Left lung (tissue), 10 donors: ENCODE data around the gene ATRAID. TPM values are rescaled to one million over a fixed set of nuclear protein-coding genes. Genes with fewer than 3 reads are reported as not detected.

Experiments used
- ATAC-seq: fragments of 200-7000 bp; cut with Tn5 transposase; one replicate; pipeline ENCODE4 v1.9.1; 2020; ENCODE audit warnings: moderate library complexity
- DNase-seq, 4 donors: peaks; one replicate each; pipeline ENCODE4 v3.0.0-alpha.2; 2013 to 2020
- H3K27ac ChIP-seq, 2 donors: fragments of 200-600 bp; sonication (generic) in 1 of 2; one replicate each; pipeline versions ENCODE4 v1.5.0 to v1.8.0; 2020 to 2021
- H3K27me3 ChIP-seq, 2 donors: fragments of 200-600 bp; sonication (generic) in 1 of 2; one replicate each; pipeline versions ENCODE4 v1.5.0 to v1.8.0; 2020 to 2021
- H3K36me3 ChIP-seq, 2 donors: fragments of 200-600 bp; sonication (generic) in 1 of 2; one replicate each; pipeline versions ENCODE4 v1.5.0 to v1.8.0; 2020 to 2021
- H3K4me1 ChIP-seq, 2 donors: fragments of 200-600 bp; one replicate each; pipeline ENCODE4 v1.8.0; 2021
- H3K4me3 ChIP-seq, 2 donors: fragments of 200-600 bp; sonication (generic) in 1 of 2; one replicate each; pipeline versions ENCODE4 v1.5.0 to v1.8.0; 2020 to 2021; ENCODE audit warnings: mild to moderate bottlenecking in 1 of 2
- H3K9me3 ChIP-seq, 2 donors: fragments of 200-600 bp; sonication (generic) in 1 of 2; one replicate each; pipeline versions ENCODE4 v1.5.0 to v1.8.0; 2020 to 2021
- CTCF ChIP-seq, 2 donors: fragments of 200-600 bp; sonication (generic) in 1 of 2; IDR thresholded peaks; one replicate each; pipeline versions ENCODE4 v1.5.0 to v1.8.0; 2021; ENCODE audit warnings: antibody characterized with exemption in 2 of 2
- intact Hi-C, 2 donors: fragments of 100-400 bp; cut with DNase I; formaldehyde crosslinking; loops; one replicate each; pipeline versions ENCODE4 v1.11.2 to v1.14.2; 2022
- polyA plus RNA-seq, 6 donors: library from polyadenylated mRNA; unstranded; fragments of 120-200 nt; gene quantifications; one replicate each; pipeline ENCODE4 v1.2.1, GENCODE V29; 2013; ENCODE audit not compliant: insufficient read length in 6 of 6
- total RNA-seq, 2 donors: library from RNA; stranded (reverse); fragmentation: NEBNext Ultra II Directional; extraction: Animal tissue kit (Norgen Biotek cat#: 25700); gene quantifications; one replicate each; pipeline ENCODE4 v1.2.1, GENCODE V29; 2021
- donor health status: DM: no; HTN: yes; CAD: no.
- donor health status: DM: no; HTN: no; CAD: no.

The ATRAID gene
- total and polyA plus RNA-seq, 8 donors, result 87.5 to 141 (median 129) TPM

GRCh38 chr2:27264753-27265535 is 53.1 kb downstream of the ATRAID start:
- DNase-seq, result peak in 3 of 4 donors; percentile 68 to 89 (median 77)

GRCh38 chr2:27265536-27265870 is 53.7 kb downstream of the ATRAID start:
- intact Hi-C loops, result no loop called here
- DNase-seq, result no peak
- Histone ChIP-seq H3K4me3 (no peak overlapping the region), H3K36me3 (no peaks in the 10 kb centered on the region), H3K27me3 (peaks cover 51 to 88% of the 10 kb centered on the region in 2 donors), H3K4me1 (peaks cover 17 to 36% of the 10 kb centered on the region in 2 donors), H3K9me3 (no peaks in the 10 kb centered on the region), H3K27ac (no peak overlapping the region)
- no peak for ATAC-seq
- no peak for TF ChIP-seq CTCF (IDR thresholded peaks at IDR 0.05)

More at GRCh38 chr2:27264753-27265535, 53.1 kb downstream of the ATRAID start:
- intact Hi-C loops, result no loop called here
- Histone ChIP-seq H3K9me3 (no peaks in the 10 kb centered on the region), H3K4me1 (peaks cover 17 to 36% of the 10 kb centered on the region in 2 donors), H3K4me3 (peak overlapping the region; percentile 6 to 38), H3K27me3 (peaks cover 51 to 88% of the 10 kb centered on the region in 2 donors), H3K27ac (no peak overlapping the region), H3K36me3 (no peaks in the 10 kb centered on the region)
- ATAC-seq, result peak; percentile 80
- TF ChIP-seq CTCF (IDR thresholded peaks at IDR 0.05), result peak; percentile 42 to 56

Other genes starting within 250 kb of the ATRAID start
- gene MAPRE3, start 241.4 kb upstream of the ATRAID start, total RNA-seq, result 10 to 100 TPM; 13.5 to 23.5 TPM
- gene MAPRE3, start 241.4 kb upstream of the ATRAID start, polyA plus RNA-seq, result 10 to 100 TPM in 2 of 6 donors, 1 to 10 TPM in 4; 7.1 to 12.4 (median 9.4) TPM
- 100 to 1,000 TPM in 1 of 2 donors, 10 to 100 TPM in 1; 84.6 to 105 TPM for gene TMEM214, start 179.1 kb upstream of the ATRAID start, total RNA-seq
- 10 to 100 TPM; 59.8 to 90.4 (median 67.8) TPM for gene TMEM214, start 179.1 kb upstream of the ATRAID start, polyA plus RNA-seq
- 10 to 100 TPM; 12.0 to 20.6 TPM for gene AGBL5, start 160.4 kb upstream of the ATRAID start, total RNA-seq
- gene AGBL5, start 160.4 kb upstream of the ATRAID start, polyA plus RNA-seq, result 10 to 100 TPM; 47.2 to 54.5 (median 51.9) TPM
- 100 to 1,000 TPM; 294 to 407 TPM for gene OST4, start 140.4 kb upstream of the ATRAID start, total RNA-seq
- gene OST4, start 140.4 kb upstream of the ATRAID start, polyA plus RNA-seq, result 100 to 1,000 TPM; 231 to 289 (median 260) TPM
- gene EMILIN1, start 133.4 kb upstream of the ATRAID start, total RNA-seq, result 100 to 1,000 TPM; 151 to 161 TPM
- 100 to 1,000 TPM; 137 to 268 (median 197) TPM for gene EMILIN1, start 133.4 kb upstream of the ATRAID start, polyA plus RNA-seq
- 10 to 100 TPM in 1 of 2 donors, 1 to 10 TPM in 1; 4.6 to 11.5 TPM for gene KHK, start 125.3 kb upstream of the ATRAID start, total RNA-seq
- 1 to 10 TPM; 3.8 to 6.2 (median 4.4) TPM for gene KHK, start 125.3 kb upstream of the ATRAID start, polyA plus RNA-seq
- gene CGREF1, start 92.9 kb upstream of the ATRAID start, total RNA-seq, result 1 to 10 TPM; 2.8 to 3.4 TPM
- gene CGREF1, start 92.9 kb upstream of the ATRAID start, polyA plus RNA-seq, result under 1 TPM; 0.31 to 0.86 (median 0.56) TPM
- not detected for gene ABHD1, start 88.2 kb upstream of the ATRAID start, total RNA-seq
- 1 to 10 TPM in 3 of 6 donors, under 1 TPM in 3; 0.69 to 1.3 (median 1.0) TPM for gene ABHD1, start 88.2 kb upstream of the ATRAID start, polyA plus RNA-seq
- 10 to 100 TPM; 50.8 to 65.3 TPM for gene PREB, start 77.4 kb upstream of the ATRAID start, total RNA-seq
- gene PREB, start 77.4 kb upstream of the ATRAID start, polyA plus RNA-seq, result 10 to 100 TPM; 34.3 to 45.7 (median 38.2) TPM
- gene PRR30, start 72.6 kb upstream of the ATRAID start, total RNA-seq, result not detected
- gene PRR30, start 72.6 kb upstream of the ATRAID start, polyA plus RNA-seq, result not detected
- gene TCF23, start 63.0 kb upstream of the ATRAID start, total RNA-seq, result under 1 TPM; 0.08 to 0.50 TPM
- under 1 TPM; 0.06 to 0.21 (median 0.08) TPM for gene TCF23, start 63.0 kb upstream of the ATRAID start, polyA plus RNA-seq
- gene SLC5A6, start 227 bp downstream of the ATRAID start, total RNA-seq, result 10 to 100 TPM; 27.3 to 43.7 TPM
- 10 to 100 TPM; 24.1 to 47.2 (median 31.7) TPM for gene SLC5A6, start 227 bp downstream of the ATRAID start, polyA plus RNA-seq
- gene CAD, start 5.3 kb downstream of the ATRAID start, total RNA-seq, result 10 to 100 TPM; 31.1 to 51.2 TPM
- 10 to 100 TPM; 39.0 to 52.8 (median 44.9) TPM for gene CAD, start 5.3 kb downstream of the ATRAID start, polyA plus RNA-seq
- under 1 TPM; 0.39 to 0.64 TPM for gene SLC30A3, start 51.0 kb downstream of the ATRAID start, total RNA-seq
- gene SLC30A3, start 51.0 kb downstream of the ATRAID start, polyA plus RNA-seq, result under 1 TPM; 0.26 to 0.69 (median 0.48) TPM
- not detected for gene DNAJC5G, start 63.4 kb downstream of the ATRAID start, total RNA-seq
- gene DNAJC5G, start 63.4 kb downstream of the ATRAID start, polyA plus RNA-seq, result under 1 TPM; 0.19 to 0.41 (median 0.30) TPM
- under 1 TPM in 1 of 2 donors, not detected in 1; 0.17 TPM for gene TRIM54, start 70.4 kb downstream of the ATRAID start, total RNA-seq
- under 1 TPM in 5 of 6 donors, not detected in 1; 0.07 to 0.14 (median 0.09) TPM for gene TRIM54, start 70.4 kb downstream of the ATRAID start, polyA plus RNA-seq
- 1 to 10 TPM; 1.5 to 2.6 TPM for gene UCN, start 96.4 kb downstream of the ATRAID start, total RNA-seq
- gene UCN, start 96.4 kb downstream of the ATRAID start, polyA plus RNA-seq, result 1 to 10 TPM; 1.3 to 2.4 (median 1.8) TPM
- 100 to 1,000 TPM in 1 of 2 donors, 10 to 100 TPM in 1; 96.4 to 103 TPM for gene MPV17, start 111.1 kb downstream of the ATRAID start, total RNA-seq
- 100 to 1,000 TPM in 1 of 6 donors, 10 to 100 TPM in 5; 91.6 to 106 (median 99.0) TPM for gene MPV17, start 111.1 kb downstream of the ATRAID start, polyA plus RNA-seq
- 10 to 100 TPM; 45.2 to 54.5 TPM for gene GTF3C2, start 144.7 kb downstream of the ATRAID start, total RNA-seq
- gene GTF3C2, start 144.7 kb downstream of the ATRAID start, polyA plus RNA-seq, result 10 to 100 TPM; 63.3 to 71.7 (median 68.1) TPM
- gene EIF2B4, start 158.3 kb downstream of the ATRAID start, total RNA-seq, result 10 to 100 TPM; 30.7 to 36.9 TPM
- gene EIF2B4, start 158.3 kb downstream of the ATRAID start, polyA plus RNA-seq, result 10 to 100 TPM; 50.3 to 61.4 (median 53.4) TPM
- 100 to 1,000 TPM in 1 of 2 donors, 10 to 100 TPM in 1; 91.0 to 121 TPM for gene SNX17, start 158.6 kb downstream of the ATRAID start, total RNA-seq
- 100 to 1,000 TPM in 3 of 6 donors, 10 to 100 TPM in 3; 93.1 to 113 (median 102) TPM for gene SNX17, start 158.6 kb downstream of the ATRAID start, polyA plus RNA-seq
- 10 to 100 TPM; 16.4 to 17.2 TPM for gene ZNF513, start 168.7 kb downstream of the ATRAID start, total RNA-seq
- 10 to 100 TPM; 12.8 to 18.8 (median 15.8) TPM for gene ZNF513, start 168.7 kb downstream of the ATRAID start, polyA plus RNA-seq
- gene PPM1G, start 197.6 kb downstream of the ATRAID start, total RNA-seq, result 10 to 100 TPM; 55.5 to 66.5 TPM
- gene PPM1G, start 197.6 kb downstream of the ATRAID start, polyA plus RNA-seq, result 10 to 100 TPM; 72.1 to 88.0 (median 81.1) TPM
- 10 to 100 TPM; 81.6 to 85.4 TPM for gene NRBP1, start 216.6 kb downstream of the ATRAID start, total RNA-seq
- gene NRBP1, start 216.6 kb downstream of the ATRAID start, polyA plus RNA-seq, result 100 to 1,000 TPM; 119 to 137 (median 123) TPM
- gene KRTCAP3, start 230.3 kb downstream of the ATRAID start, total RNA-seq, result 10 to 100 TPM; 34.0 to 45.6 TPM
- 10 to 100 TPM; 12.0 to 17.8 (median 14.7) TPM for gene KRTCAP3, start 230.3 kb downstream of the ATRAID start, polyA plus RNA-seq